ENCODE results near the gene TNIK. TPM values are rescaled to one million over a fixed set of nuclear protein-coding genes. Genes with fewer than 3 reads are reported as not detected.

TNIK gene
- total and polyA plus RNA-seq, 2 experiments from 2014 or later, result 14.6 to 34.3 TPM

DNA sequence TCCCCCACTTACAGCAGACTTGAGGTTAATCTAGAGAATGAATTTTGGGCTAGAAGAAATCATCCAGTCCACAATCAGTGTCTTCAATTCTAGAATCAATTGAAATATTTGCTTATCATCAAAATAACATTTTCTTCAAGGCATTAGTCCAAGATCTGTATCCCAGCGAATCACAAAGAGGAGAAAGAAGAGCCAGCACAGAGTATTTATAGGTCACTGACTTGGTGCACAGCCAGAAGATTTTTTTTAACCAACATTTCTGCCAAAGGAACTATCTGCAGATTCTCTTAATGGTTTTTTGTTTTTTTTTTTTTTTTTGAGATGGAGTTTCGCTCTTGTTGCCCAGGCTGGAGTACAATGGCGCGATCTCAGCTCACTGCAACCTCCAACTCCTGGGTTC is 178.2 kb downstream of the TNIK start (continued):
- TF ChIP-seq, protein P1, sequence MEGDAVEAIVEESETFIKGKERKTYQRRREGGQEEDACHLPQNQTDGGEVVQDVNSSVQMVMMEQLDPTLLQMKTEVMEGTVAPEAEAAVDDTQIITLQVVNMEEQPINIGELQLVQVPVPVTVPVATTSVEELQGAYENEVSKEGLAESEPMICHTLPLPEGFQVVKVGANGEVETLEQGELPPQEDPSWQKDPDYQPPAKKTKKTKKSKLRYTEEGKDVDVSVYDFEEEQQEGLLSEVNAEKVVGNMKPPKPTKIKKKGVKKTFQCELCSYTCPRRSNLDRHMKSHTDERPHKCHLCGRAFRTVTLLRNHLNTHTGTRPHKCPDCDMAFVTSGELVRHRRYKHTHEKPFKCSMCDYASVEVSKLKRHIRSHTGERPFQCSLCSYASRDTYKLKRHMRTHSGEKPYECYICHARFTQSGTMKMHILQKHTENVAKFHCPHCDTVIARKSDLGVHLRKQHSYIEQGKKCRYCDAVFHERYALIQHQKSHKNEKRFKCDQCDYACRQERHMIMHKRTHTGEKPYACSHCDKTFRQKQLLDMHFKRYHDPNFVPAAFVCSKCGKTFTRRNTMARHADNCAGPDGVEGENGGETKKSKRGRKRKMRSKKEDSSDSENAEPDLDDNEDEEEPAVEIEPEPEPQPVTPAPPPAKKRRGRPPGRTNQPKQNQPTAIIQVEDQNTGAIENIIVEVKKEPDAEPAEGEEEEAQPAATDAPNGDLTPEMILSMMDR (conservative IDR thresholded peaks at IDR 0.05; ENCODE audit: low read depth in 2 of 2), result no peak

GRCh38 chr3:171281256-171281992 is 178.8 kb downstream of the TNIK start:
- Histone ChIP-seq H3K36me3 (ENCODE audit: insufficient read depth) (no peaks in the 10 kb centered on the region), H3K27ac (ENCODE audit: low read depth) (no peak overlapping the region), H3K27me3 (ENCODE audit: insufficient read depth) (no peaks in the 10 kb centered on the region), H3K9me2 (ENCODE audit: insufficient read depth) (no peaks in the 10 kb centered on the region), H3K79me2 (replicated peaks; ENCODE audit: insufficient read depth) (peaks cover 8% of the 10 kb centered on the region), H3K4me1 (ENCODE audit: insufficient read depth) (peaks cover 11% of the 10 kb centered on the region; the same call in 1 of the 2 replicates), H3K4me2 (no peak overlapping the region), H2AFZ (no peak overlapping the region), H3F3A (replicated peaks; ENCODE audit: low read depth) (no peaks in the 10 kb centered on the region), H3K4me3 (no peak overlapping the region), H4K20me1 (replicated peaks; ENCODE audit: insufficient read depth) (no peaks in the 10 kb centered on the region)
- Mint-ChIP-seq H3K27ac (no peak overlapping the region), H3K4me3 (no peak overlapping the region), H3K9me3 (no peaks in the 10 kb centered on the region), H3K27me3 (ENCODE audit: insufficient read depth, low read depth, poor library complexity) (no peaks in the 10 kb centered on the region), H3K4me1 (peaks cover 30% of the 10 kb centered on the region), H3K36me3 (ENCODE audit: low read depth) (no peaks in the 10 kb centered on the region)
- ATAC-seq (no peak), DNase-seq (ENCODE audit: low spot score) (no peak)
- TF ChIP-seq EZH2 (IDR thresholded peaks at IDR 0.05; ENCODE audit: low read depth, unreplicated experiment), result no peak
- TF ChIP-seq EZH2phosphoT487 (IDR thresholded peaks at IDR 0.05; ENCODE audit: unreplicated experiment), result no peak
- no peak for TF ChIP-seq CREB1 (CRISPR knock-in tag; IDR thresholded peaks at IDR 0.05; ENCODE audit: low read depth)
- TF ChIP-seq POLR2AphosphoS5 (IDR thresholded peaks at IDR 0.05; ENCODE audit: low read depth), result no peak
- TF ChIP-seq, protein P2, sequence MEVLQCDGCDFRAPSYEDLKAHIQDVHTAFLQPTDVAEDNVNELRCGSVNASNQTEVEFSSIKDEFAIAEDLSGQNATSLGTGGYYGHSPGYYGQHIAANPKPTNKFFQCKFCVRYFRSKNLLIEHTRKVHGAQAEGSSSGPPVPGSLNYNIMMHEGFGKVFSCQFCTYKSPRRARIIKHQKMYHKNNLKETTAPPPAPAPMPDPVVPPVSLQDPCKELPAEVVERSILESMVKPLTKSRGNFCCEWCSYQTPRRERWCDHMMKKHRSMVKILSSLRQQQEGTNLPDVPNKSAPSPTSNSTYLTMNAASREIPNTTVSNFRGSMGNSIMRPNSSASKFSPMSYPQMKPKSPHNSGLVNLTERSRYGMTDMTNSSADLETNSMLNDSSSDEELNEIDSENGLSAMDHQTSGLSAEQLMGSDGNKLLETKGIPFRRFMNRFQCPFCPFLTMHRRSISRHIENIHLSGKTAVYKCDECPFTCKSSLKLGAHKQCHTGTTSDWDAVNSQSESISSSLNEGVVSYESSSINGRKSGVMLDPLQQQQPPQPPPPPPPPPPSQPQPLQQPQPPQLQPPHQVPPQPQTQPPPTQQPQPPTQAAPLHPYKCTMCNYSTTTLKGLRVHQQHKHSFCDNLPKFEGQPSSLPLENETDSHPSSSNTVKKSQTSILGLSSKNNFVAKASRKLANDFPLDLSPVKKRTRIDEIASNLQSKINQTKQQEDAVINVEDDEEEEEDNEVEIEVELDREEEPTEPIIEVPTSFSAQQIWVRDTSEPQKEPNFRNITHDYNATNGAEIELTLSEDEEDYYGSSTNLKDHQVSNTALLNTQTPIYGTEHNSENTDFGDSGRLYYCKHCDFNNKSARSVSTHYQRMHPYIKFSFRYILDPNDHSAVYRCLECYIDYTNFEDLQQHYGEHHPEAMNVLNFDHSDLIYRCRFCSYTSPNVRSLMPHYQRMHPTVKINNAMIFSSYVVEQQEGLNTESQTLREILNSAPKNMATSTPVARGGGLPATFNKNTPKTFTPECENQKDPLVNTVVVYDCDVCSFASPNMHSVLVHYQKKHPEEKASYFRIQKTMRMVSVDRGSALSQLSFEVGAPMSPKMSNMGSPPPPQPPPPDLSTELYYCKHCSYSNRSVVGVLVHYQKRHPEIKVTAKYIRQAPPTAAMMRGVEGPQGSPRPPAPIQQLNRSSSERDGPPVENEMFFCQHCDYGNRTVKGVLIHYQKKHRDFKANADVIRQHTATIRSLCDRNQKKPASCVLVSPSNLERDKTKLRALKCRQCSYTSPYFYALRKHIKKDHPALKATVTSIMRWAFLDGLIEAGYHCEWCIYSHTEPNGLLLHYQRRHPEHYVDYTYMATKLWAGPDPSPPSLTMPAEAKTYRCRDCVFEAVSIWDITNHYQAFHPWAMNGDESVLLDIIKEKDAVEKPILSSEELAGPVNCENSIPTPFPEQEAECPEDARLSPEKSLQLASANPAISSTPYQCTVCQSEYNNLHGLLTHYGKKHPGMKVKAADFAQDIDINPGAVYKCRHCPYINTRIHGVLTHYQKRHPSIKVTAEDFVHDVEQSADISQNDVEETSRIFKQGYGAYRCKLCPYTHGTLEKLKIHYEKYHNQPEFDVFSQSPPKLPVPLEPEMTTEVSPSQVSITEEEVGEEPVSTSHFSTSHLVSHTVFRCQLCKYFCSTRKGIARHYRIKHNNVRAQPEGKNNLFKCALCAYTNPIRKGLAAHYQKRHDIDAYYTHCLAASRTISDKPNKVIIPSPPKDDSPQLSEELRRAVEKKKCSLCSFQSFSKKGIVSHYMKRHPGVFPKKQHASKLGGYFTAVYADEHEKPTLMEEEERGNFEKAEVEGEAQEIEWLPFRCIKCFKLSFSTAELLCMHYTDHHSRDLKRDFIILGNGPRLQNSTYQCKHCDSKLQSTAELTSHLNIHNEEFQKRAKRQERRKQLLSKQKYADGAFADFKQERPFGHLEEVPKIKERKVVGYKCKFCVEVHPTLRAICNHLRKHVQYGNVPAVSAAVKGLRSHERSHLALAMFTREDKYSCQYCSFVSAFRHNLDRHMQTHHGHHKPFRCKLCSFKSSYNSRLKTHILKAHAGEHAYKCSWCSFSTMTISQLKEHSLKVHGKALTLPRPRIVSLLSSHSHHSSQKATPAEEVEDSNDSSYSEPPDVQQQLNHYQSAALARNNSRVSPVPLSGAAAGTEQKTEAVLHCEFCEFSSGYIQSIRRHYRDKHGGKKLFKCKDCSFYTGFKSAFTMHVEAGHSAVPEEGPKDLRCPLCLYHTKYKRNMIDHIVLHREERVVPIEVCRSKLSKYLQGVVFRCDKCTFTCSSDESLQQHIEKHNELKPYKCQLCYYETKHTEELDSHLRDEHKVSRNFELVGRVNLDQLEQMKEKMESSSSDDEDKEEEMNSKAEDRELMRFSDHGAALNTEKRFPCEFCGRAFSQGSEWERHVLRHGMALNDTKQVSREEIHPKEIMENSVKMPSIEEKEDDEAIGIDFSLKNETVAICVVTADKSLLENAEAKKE (CRISPR knock-in tag; IDR thresholded peaks at IDR 0.05), result no peak
- no peak for TF ChIP-seq NANOG (IDR thresholded peaks at IDR 0.05; ENCODE audit: borderline replicate concordance)
- TF ChIP-seq JUNB (IDR thresholded peaks at IDR 0.05; ENCODE audit: unreplicated experiment), result no peak
- no peak for TF ChIP-seq STAT1 (IDR thresholded peaks at IDR 0.05; ENCODE audit: unreplicated experiment)
- TF ChIP-seq, protein P3, sequence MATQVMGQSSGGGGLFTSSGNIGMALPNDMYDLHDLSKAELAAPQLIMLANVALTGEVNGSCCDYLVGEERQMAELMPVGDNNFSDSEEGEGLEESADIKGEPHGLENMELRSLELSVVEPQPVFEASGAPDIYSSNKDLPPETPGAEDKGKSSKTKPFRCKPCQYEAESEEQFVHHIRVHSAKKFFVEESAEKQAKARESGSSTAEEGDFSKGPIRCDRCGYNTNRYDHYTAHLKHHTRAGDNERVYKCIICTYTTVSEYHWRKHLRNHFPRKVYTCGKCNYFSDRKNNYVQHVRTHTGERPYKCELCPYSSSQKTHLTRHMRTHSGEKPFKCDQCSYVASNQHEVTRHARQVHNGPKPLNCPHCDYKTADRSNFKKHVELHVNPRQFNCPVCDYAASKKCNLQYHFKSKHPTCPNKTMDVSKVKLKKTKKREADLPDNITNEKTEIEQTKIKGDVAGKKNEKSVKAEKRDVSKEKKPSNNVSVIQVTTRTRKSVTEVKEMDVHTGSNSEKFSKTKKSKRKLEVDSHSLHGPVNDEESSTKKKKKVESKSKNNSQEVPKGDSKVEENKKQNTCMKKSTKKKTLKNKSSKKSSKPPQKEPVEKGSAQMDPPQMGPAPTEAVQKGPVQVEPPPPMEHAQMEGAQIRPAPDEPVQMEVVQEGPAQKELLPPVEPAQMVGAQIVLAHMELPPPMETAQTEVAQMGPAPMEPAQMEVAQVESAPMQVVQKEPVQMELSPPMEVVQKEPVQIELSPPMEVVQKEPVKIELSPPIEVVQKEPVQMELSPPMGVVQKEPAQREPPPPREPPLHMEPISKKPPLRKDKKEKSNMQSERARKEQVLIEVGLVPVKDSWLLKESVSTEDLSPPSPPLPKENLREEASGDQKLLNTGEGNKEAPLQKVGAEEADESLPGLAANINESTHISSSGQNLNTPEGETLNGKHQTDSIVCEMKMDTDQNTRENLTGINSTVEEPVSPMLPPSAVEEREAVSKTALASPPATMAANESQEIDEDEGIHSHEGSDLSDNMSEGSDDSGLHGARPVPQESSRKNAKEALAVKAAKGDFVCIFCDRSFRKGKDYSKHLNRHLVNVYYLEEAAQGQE (IDR thresholded peaks at IDR 0.05; ENCODE audit: unreplicated experiment), result no peak
- TF ChIP-seq ZNF331 (CRISPR knock-in tag; IDR thresholded peaks at IDR 0.05; ENCODE audit: low read depth), result no peak
- TF ChIP-seq, protein P4, sequence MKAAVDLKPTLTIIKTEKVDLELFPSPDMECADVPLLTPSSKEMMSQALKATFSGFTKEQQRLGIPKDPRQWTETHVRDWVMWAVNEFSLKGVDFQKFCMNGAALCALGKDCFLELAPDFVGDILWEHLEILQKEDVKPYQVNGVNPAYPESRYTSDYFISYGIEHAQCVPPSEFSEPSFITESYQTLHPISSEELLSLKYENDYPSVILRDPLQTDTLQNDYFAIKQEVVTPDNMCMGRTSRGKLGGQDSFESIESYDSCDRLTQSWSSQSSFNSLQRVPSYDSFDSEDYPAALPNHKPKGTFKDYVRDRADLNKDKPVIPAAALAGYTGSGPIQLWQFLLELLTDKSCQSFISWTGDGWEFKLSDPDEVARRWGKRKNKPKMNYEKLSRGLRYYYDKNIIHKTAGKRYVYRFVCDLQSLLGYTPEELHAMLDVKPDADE (IDR thresholded peaks at IDR 0.05), result no peak
- TF ChIP-seq ZNF114 (CRISPR knock-in tag; IDR thresholded peaks at IDR 0.05), result no peak
